Neutrophil (primary cell): Measurements from ENCODE around the gene RARRES2.
"Not testable (repeated sequence)": the region's sequence is repeated elsewhere in the genome, so short reads cannot be mapped to it uniquely, and the experiment has no call there.

Experiments
- H3K27ac ChIP-seq: fragments of 200-600 bp; sonication (generic); 2 replicates; pipeline ENCODE4 v1.5.1; 2016; ENCODE audit warnings: mild to moderate bottlenecking, moderate library complexity
- H3K27me3 ChIP-seq: fragments of 200-600 bp; sonication (generic); 2 replicates; pipeline ENCODE4 v1.6.0; 2016; ENCODE audit warnings: mild to moderate bottlenecking
- H3K36me3 ChIP-seq: fragments of 200-600 bp; sonication (generic); 2 replicates; pipeline ENCODE4 v1.5.1; 2017
- H3K4me1 ChIP-seq, 2 experiments: fragments of 200-600 bp in 1 of 2; sonication (generic) in 1 of 2; 1 replicate in 1 of 2; 2 replicates in 1 of 2; pipeline versions ENCODE4 v1.5.1 to v1.6.1; 2013 to 2016; ENCODE audit warnings: low read depth in 1 of 2, low read length in 1 of 2, mild to moderate bottlenecking in 1 of 2, moderate library complexity in 1 of 2; ENCODE audit not compliant: control insufficient read depth in 1 of 2, insufficient read depth in 1 of 2
- H3K4me3 ChIP-seq, 2 experiments: fragments of 200-600 bp in 1 of 2; sonication (generic) in 1 of 2; 1 replicate in 1 of 2; 2 replicates in 1 of 2; pipeline ENCODE4 v1.5.1; 2013 to 2016; ENCODE audit warnings: low read depth in 1 of 2, low read length in 1 of 2, mild to moderate bottlenecking in 1 of 2, moderate library complexity in 1 of 2
- H3K9me3 ChIP-seq: fragments of 200-600 bp; sonication (generic); 2 replicates; pipeline ENCODE4 v1.5.1; 2016

RARRES2 gene

DNA sequence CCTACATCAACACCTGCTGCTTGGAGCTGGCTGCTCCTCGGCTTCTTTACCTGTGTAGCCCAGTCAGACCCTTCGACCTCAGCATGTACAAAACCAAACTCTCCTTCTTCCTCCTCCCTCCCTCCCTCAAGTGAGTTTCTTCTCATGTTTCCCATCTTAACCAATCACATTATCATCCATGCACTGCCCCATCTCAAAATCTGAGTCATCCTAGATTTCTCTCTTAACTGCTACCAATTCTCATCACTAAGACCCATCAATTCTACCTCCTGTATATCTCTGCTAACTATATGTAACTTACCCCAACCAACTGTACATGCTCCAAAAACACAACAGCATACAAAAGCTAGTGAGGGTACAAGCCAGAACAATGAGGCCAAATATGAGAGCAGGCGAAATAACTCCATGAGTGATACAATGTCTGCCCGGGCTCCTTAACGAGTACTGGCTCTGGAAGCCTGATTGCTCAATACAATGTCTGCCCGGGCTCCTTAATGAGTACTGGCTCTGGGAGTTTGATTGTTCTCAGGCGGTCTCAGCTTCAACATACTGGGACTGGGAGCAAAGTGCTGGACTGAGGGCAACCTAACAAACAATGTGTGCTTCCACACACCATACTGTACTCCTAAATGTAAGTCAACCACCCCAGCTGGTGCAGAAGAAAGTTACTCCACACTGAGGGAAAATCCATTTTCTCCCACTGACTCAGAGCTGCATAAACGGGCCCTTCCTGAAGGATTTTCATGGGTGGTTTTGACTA is 36.8 kb downstream of the RARRES2 start:
- H3K36me3 ChIP-seq, H3K4me3 ChIP-seq, H3K9me3 ChIP-seq, H3K27me3 ChIP-seq: not testable (repeated sequence)
- H3K4me1 ChIP-seq, result peaks cover 20 to 28% of the 10 kb centered on the region in 2 experiments
- H3K27ac ChIP-seq, result peak overlapping the region; percentile 68

DNA sequence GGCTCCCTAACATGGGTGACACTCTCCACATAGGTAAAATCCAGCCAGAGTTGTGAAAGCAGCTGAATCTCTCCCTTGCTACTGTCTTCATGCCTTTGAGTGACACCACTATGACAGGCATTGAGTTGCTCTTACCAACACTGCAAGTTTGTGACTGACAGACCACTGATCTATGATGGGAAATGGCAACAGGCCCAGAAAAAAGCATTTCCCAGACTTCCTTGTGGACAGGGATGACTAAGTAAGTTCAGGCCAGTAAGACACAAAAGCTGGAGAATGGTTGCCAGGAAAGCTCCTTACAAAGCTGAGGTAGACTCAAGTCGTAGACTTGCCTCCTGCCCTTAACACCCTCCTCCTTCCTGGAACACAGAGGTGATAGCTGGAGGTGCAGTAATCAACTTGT is 38.5 kb downstream of the RARRES2 start:
- H3K36me3 ChIP-seq, H3K9me3 ChIP-seq, H3K4me3 ChIP-seq, H3K27ac ChIP-seq, H3K27me3 ChIP-seq: not testable (repeated sequence)
- H3K4me1 ChIP-seq, result peaks cover 20 to 28% of the 10 kb centered on the region in 2 experiments

DNA sequence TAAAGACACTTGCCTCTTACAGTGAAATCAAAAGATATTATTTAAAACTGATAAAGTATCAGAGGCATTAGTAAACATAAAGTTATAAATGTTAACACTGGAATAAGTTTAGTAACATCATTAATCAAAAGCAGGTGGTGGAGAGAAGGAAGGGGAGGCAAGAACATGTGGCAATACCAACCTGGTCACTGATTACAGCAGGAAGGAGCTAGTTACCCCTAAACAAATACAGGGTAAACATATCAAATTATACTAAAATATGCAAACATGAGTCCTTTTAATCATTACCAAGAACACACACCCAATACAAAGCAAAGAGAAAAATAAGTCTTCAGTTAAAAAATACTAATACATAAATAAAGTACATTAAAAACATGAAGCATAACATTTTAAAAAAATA is 43.5 kb downstream of the RARRES2 start:
- not testable (repeated sequence) for H3K4me1 ChIP-seq, H3K9me3 ChIP-seq, H3K27me3 ChIP-seq, H3K4me3 ChIP-seq, H3K36me3 ChIP-seq, H3K27ac ChIP-seq

DNA sequence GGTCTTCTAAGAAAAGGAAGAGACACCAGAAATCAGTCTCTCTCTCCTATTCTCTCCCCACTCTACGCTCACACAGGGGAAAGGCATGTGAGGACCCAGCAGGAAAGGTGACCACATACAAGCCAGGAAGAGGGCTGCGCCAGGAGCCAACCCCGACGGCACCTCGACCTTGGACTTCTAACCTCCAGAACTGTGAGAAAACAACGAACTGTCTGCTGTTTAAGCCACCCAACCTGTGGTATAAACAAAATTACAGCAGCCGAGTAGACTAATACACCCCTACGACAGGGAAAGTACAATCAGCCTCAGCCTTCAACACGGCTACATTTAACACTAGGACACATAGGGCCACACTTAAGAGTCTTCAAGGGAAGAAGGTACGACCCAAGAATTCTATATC is 44.6 kb downstream of the RARRES2 start:
- H3K36me3 ChIP-seq, H3K9me3 ChIP-seq, H3K27ac ChIP-seq, H3K4me1 ChIP-seq, H3K4me3 ChIP-seq, H3K27me3 ChIP-seq: not testable (repeated sequence)

DNA sequence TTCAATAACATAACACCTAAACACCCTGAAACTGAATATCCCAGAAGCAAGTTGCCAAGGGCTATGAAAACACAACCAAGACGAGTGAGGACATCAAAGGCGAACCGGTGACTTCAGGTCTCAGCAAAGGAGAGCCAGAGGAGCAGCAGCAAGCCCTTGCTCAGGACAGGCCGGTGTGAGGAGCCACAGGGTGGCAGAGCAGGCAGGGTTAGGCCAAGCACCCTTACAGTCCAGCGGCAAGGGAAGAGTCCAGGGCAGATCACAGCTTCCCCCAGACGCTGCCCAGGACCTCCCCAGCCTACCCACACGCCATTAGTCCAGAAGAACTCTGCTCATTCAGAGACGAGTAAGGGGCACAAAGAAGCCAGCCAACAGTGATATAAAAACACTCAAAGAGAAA is 45.8 kb downstream of the RARRES2 start:
- H3K4me3 ChIP-seq, H3K36me3 ChIP-seq, H3K27me3 ChIP-seq, H3K4me1 ChIP-seq, H3K27ac ChIP-seq, H3K9me3 ChIP-seq: not testable (repeated sequence)

DNA sequence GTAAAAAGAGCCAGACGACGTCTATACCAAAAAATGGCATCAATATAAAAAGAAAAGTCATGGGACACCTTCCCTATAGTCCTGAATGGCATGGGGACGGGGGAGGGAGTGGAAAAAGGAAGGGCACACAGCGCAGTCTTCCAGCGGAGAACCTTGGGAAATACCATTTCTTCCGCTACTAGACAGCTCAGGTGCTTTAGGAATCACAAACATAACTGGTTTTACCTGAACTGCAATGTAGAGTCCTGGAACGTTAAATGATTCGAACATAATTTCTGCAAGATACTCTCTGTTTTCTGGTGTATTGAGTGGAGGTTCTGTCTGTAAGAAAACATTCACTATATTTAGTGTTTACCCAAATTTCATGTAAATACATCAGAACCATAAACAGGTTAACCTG is 46.4 kb downstream of the RARRES2 start:
- not testable (repeated sequence) for H3K4me1 ChIP-seq, H3K4me3 ChIP-seq, H3K36me3 ChIP-seq, H3K27me3 ChIP-seq, H3K27ac ChIP-seq, H3K9me3 ChIP-seq

DNA sequence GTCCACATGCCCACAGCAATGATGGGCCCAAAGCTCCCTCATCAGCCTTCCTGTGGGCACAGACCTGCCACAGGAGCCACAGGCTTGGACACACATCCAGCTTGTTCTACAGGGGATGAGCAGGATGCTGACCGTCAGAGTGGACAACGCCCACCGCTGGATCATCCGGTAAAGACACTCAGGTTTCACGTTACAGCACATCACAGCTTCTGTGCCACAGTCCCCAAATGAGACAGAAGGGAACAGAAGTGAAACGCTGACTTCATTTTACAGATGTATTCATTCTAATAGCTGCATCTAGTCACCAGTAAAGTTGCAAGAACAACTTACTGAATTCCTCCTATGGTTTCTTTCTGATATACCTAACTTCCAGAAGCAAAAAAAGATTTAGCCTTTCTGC is 51.1 kb downstream of the RARRES2 start:
- H3K9me3 ChIP-seq, H3K27ac ChIP-seq, H3K36me3 ChIP-seq, H3K27me3 ChIP-seq, H3K4me1 ChIP-seq, H3K4me3 ChIP-seq: not testable (repeated sequence)

DNA sequence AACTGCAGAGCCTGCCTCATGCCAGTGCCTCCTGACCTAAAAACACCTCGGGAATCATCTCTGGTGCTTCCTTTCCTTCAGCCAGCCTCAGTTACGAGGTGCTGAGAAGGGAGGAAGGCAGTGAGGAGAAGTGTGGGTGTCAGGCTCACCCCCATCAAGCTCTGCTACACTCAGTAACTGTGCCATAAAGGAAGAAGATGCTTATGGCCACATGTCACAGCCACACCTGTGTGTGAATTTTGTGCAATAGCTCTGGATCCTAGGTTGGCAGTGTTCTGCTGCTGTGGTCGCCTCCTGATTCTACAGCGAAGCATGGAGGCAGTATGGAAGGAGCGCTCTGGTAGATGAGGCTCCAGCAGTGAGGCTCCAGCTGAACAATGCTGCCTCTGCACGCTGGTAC is 52.6 kb downstream of the RARRES2 start:
- H3K4me1 ChIP-seq, H3K9me3 ChIP-seq, H3K27ac ChIP-seq, H3K4me3 ChIP-seq, H3K36me3 ChIP-seq, H3K27me3 ChIP-seq: not testable (repeated sequence)
